OCI-LY1 (cell line): ENCODE results near the gene MYO10.

Experiments
- CTCF ChIP-seq: fragments of 200-600 bp; sonication (generic), shearing (Covaris generic); IDR thresholded peaks from 2 replicates; pipeline ENCODE4 v1.5.1; 2017; ENCODE audit warnings: mild to moderate bottlenecking, antibody characterized with exemption, low read length, moderate library complexity, mixed read lengths
- EZH2 ChIP-seq: fragments of 200-600 bp; sonication (generic), shearing (Covaris generic); IDR thresholded peaks from 2 replicates; pipeline ENCODE4 v1.8.0; 2017; ENCODE audit warnings: borderline replicate concordance, mixed run types, mild to moderate bottlenecking, antibody characterized with exemption, low read length, moderate library complexity, mixed read lengths

- no peak for TF ChIP-seq CTCF
- no peak for TF ChIP-seq EZH2
These were observed 1.4 kb downstream of the MYO10 start for GRCh38 chr5:16934677-16935153.
